Glutamatergic neuron (in vitro differentiated cells): ENCODE results near the gene CCL19. TPM values are rescaled to one million over a fixed set of nuclear protein-coding genes. Genes with fewer than 3 reads are reported as not detected.

Experiments used
- DNase-seq: peaks from one replicate; pipeline ENCODE4 v3.0.0; 2022
- H3K27ac Mint-ChIP-seq: one replicate; pipeline ENCODE4 v1.8.0; 2020; ENCODE audit warnings: mild to moderate bottlenecking, mixed read lengths, inconsistent platforms; ENCODE audit not compliant: unreplicated experiment
- H3K27me3 Mint-ChIP-seq: one replicate; pipeline ENCODE4 v1.8.0; 2020; ENCODE audit warnings: mild to moderate bottlenecking, moderate library complexity, mixed read lengths, inconsistent platforms; ENCODE audit not compliant: unreplicated experiment
- H3K36me3 Mint-ChIP-seq: one replicate; pipeline ENCODE4 v1.8.0; 2020; ENCODE audit warnings: mild to moderate bottlenecking, mixed read lengths, inconsistent platforms; ENCODE audit not compliant: unreplicated experiment
- H3K4me1 Mint-ChIP-seq: one replicate; pipeline ENCODE4 v1.8.0; 2020; ENCODE audit warnings: mild to moderate bottlenecking, low read depth, mixed read lengths, inconsistent platforms; ENCODE audit not compliant: unreplicated experiment
- H3K4me3 Mint-ChIP-seq: one replicate; pipeline ENCODE4 v1.8.0; 2020; ENCODE audit warnings: mild to moderate bottlenecking, mixed read lengths, inconsistent platforms; ENCODE audit not compliant: unreplicated experiment
- H3K9me3 Mint-ChIP-seq: one replicate; pipeline ENCODE4 v1.8.0; 2020; ENCODE audit warnings: mild to moderate bottlenecking, moderate library complexity, mixed read lengths, inconsistent platforms; ENCODE audit not compliant: unreplicated experiment
- CTCF ChIP-seq: fragments of 200-600 bp; sonication (generic); IDR thresholded peaks from one replicate; pipeline ENCODE4 v1.5.0; 2021; ENCODE audit not compliant: partially characterized antibody, unreplicated experiment
- total RNA-seq: library from RNA; stranded (reverse); fragmentation: NEBNext Ultra II Directional; extraction: Animal tissue kit (Norgen Biotek cat#: 25700); gene quantifications from one replicate; pipeline ENCODE4 v1.2.1, GENCODE V29; 2021; ENCODE audit not compliant: unreplicated experiment

The CCL19 gene
- total RNA-seq, 1 donor from 2014 or later: not detected

- Mint-ChIP-seq H3K4me1 (peaks cover 4% of the 10 kb centered on the region), H3K4me3 (peak overlapping the region; percentile 94), H3K36me3 (peaks cover 5% of the 10 kb centered on the region), H3K27ac (peak overlapping the region; percentile 88), H3K9me3 (peaks cover 10% of the 10 kb centered on the region), H3K27me3 (peaks cover 7% of the 10 kb centered on the region)
- peak; percentile 52 for TF ChIP-seq CTCF
- DNase-seq: peak; percentile 83
These were observed 26.6 kb downstream of the CCL19 start for GRCh38 chr9:34664281-34665066.

GRCh38 chr9:34663303-34663605 is 27.8 kb downstream of the CCL19 start:
- no peaks in the 10 kb centered on the region for H3K36me3 Mint-ChIP-seq
- peaks cover 6% of the 10 kb centered on the region for H3K4me1 Mint-ChIP-seq
- no peak for TF ChIP-seq CTCF
- DNase-seq: no peak
- H3K4me3 Mint-ChIP-seq: no peak overlapping the region
- H3K27me3 Mint-ChIP-seq: peaks cover 7% of the 10 kb centered on the region
- H3K27ac Mint-ChIP-seq: no peak overlapping the region
- peaks cover 8% of the 10 kb centered on the region for H3K9me3 Mint-ChIP-seq

- Mint-ChIP-seq H3K4me3 (no peak within 1 kb of the TSS), H3K27me3 (peaks cover 7% of the 10 kb centered on the region)
- no peak for DNase-seq
These were observed 28.4 kb downstream of the CCL19 start, which contains the start of gene CCL27 for GRCh38 chr9:34662526-34663302. Gene CCL27, minus strand, starts transcription at chr9:34662657. Its CDS starts 24 bp downstream, at chr9:34662633.

GRCh38 chr9:34659592-34660253 is 31.4 kb downstream of the CCL19 start:
- H3K4me1 Mint-ChIP-seq: peaks cover 16% of the 10 kb centered on the region
- no peaks in the 10 kb centered on the region for H3K36me3 Mint-ChIP-seq
- H3K4me3 Mint-ChIP-seq: no peak overlapping the region
- H3K27me3 Mint-ChIP-seq: peaks cover 3% of the 10 kb centered on the region
- no peak for DNase-seq
- TF ChIP-seq CTCF: no peak
- peaks cover 9% of the 10 kb centered on the region for H3K9me3 Mint-ChIP-seq
- no peak overlapping the region for H3K27ac Mint-ChIP-seq

More at GRCh38 chr9:34662526-34663302, 28.4 kb downstream of the CCL19 start, which contains the start of gene CCL27:
- no peak within 1 kb of the TSS for H3K27ac Mint-ChIP-seq
- H3K4me1 Mint-ChIP-seq: peaks cover 10% of the 10 kb centered on the region
- no peaks in the 10 kb centered on the region for H3K36me3 Mint-ChIP-seq
- TF ChIP-seq CTCF: no peak
- H3K9me3 Mint-ChIP-seq: peaks cover 8% of the 10 kb centered on the region
